ENCODE measurements around the gene ASIC4.

Gene ASIC4, protein sequence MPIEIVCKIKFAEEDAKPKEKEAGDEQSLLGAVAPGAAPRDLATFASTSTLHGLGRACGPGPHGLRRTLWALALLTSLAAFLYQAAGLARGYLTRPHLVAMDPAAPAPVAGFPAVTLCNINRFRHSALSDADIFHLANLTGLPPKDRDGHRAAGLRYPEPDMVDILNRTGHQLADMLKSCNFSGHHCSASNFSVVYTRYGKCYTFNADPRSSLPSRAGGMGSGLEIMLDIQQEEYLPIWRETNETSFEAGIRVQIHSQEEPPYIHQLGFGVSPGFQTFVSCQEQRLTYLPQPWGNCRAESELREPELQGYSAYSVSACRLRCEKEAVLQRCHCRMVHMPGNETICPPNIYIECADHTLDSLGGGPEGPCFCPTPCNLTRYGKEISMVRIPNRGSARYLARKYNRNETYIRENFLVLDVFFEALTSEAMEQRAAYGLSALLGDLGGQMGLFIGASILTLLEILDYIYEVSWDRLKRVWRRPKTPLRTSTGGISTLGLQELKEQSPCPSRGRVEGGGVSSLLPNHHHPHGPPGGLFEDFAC
- 0 to 0.19 (median 0.17) reads per million in 3 donors for total RNA-seq

DNA sequence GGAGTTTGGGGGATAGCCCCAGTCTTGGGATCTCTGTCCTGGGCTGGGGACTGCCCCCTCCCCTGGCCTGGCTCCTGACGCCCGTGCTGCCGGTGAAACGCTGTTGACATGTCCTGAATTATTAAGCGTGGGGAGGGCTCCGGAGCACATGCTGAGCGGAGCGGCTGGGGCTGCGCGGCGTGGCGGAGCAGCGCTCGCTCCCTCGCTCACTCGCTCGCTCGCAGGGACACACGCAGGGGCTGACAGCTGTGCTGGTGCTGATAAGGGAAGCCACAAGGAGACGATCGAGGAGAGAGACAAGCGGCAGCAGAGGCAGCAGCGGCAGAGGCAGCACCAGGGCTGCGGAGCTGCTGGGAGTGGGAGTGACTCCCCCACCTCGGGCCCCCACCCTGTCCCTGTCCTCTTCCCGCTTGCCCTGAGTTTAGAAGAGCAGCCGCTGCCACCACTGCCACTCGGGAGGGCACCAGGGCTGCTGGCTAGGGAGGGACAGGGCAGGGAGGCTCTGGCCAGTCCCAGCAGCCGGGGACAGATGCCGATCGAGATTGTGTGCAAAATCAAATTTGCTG is at the start of gene ASIC4:
Gene ASIC4 (plus strand): TSS at position 287 of the 566 bp plus-strand sequence. CDS start 243 bp downstream, at position 530.
- H3K4me1 ChIP-seq (ENCODE audit: control insufficient read depth, insufficient read depth, low read length, poor library complexity, severe bottlenecking), result peaks cover 9% of the 10 kb centered on the region
- no peak for DNase-seq
- H3K27ac ChIP-seq (ENCODE audit: insufficient read depth, low read length, poor library complexity, severe bottlenecking), result no peak within 1 kb of the TSS
- H3K36me3 ChIP-seq (ENCODE audit: control insufficient read depth, insufficient read depth, low read length), result no peaks in the 10 kb centered on the region
- H3K9me3 ChIP-seq (ENCODE audit: control insufficient read depth, low read length), result no peaks in the 10 kb centered on the region
- H3K4me3 ChIP-seq (ENCODE audit: insufficient read depth, low read depth, low read length, poor library complexity, severe bottlenecking), result no peak within 1 kb of the TSS
- peaks cover 31% of the 10 kb centered on the region for H3K27me3 ChIP-seq (replicated peaks; ENCODE audit: control insufficient read depth, insufficient read depth, low read length, poor library complexity, severe bottlenecking)

DNA sequence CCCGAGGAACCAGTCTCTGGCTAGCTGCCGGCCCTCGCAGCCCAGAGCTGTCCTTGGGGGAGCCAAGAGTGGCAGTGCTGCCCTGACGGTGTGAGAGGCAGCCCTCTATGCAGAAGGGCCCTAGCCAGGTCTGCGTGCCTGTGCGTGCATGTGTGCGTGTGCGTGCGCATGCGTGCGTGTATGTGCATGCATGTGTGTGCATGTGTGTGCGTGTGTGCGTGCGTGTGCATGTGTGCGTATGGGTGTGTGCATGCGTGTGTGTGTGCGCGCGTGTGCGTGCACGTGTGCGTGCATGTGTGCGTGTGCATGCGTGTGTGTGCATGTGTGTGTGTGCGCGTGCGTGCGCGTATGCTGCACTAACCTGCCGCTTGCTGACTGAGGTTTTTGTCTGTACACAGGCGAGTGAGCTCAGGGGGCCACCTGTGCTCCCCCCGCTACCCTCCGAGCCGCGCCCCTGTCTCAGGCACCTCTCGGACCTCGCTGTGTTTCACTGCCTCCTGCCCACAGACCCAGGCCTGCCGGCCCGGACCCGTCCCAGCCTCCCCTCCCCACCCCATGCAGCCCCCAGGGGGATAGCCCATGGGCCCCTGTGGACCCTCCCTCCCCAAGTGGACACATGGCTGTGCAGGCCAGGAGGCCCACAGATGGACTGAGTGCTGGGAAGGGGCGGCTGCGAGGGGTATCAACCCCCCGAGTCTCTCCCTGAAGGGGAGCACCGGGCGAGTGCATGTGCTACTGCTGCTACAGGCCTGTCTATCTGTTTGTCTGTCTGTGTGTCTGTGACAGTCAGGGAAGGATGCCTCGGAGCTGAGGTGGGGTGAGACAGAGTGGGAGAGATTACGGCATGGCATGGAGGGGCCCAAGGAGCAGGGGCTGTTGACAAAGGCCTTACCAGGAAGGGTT is 48.4 kb upstream of the ASIC4 start:
- no peaks in the 10 kb centered on the region for H3K36me3 ChIP-seq (ENCODE audit: control insufficient read depth, insufficient read depth, low read length)
- H3K4me1 ChIP-seq (ENCODE audit: control insufficient read depth, insufficient read depth, low read length, poor library complexity, severe bottlenecking), result no peaks in the 10 kb centered on the region
- DNase-seq, result no peak
- no peaks in the 10 kb centered on the region for H3K9me3 ChIP-seq (ENCODE audit: control insufficient read depth, low read length)
- no peak overlapping the region for H3K4me3 ChIP-seq (ENCODE audit: insufficient read depth, low read depth, low read length, poor library complexity, severe bottlenecking)
- no peak overlapping the region for H3K27ac ChIP-seq (ENCODE audit: insufficient read depth, low read length, poor library complexity, severe bottlenecking)
- H3K27me3 ChIP-seq (replicated peaks; ENCODE audit: control insufficient read depth, insufficient read depth, low read length, poor library complexity, severe bottlenecking), result no peaks in the 10 kb centered on the region

DNA sequence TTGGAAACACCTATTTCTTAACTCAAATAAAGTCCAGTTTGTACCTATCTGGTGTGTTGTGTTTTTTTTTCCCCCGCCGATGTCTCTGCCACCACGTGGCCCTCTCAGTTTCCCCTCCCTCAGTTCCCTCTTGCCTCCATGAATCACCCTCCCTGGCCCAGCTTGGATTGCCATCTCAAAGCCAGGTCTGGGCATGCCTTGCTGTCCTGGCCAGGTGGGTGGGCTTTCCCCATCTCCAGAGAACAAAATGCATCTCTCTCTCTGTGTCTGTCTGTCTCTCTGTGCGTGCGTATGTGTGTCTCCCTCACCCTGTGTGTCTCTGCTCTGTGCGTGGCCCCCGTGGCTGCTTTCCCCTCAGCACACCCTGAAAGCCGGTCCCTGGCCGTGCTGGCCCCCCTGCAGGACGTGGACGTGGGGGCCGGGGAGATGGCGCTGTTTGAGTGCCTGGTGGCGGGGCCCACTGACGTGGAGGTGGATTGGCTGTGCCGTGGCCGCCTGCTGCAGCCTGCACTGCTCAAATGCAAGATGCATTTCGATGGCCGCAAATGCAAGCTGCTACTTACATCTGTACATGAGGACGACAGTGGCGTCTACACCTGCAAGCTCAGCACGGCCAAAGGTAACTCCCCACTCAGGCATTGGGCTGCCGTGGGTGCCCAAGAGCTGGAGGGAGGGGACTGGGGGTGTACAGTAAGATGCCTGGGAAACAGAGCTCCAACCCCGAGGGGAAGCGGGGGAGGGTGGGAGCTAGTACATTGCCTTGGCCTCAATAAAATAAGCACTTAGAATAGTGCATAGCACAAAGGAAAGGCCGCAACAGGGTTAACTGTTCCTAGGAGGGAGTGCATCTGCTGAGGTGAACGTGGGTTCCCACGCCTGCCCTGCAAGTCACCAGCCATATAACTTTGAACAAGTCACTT is 47.2 kb upstream of the ASIC4 start:
- H3K4me3 ChIP-seq (ENCODE audit: insufficient read depth, low read depth, low read length, poor library complexity, severe bottlenecking), result no peak overlapping the region
- H3K9me3 ChIP-seq (ENCODE audit: control insufficient read depth, low read length), result no peaks in the 10 kb centered on the region
- H3K36me3 ChIP-seq (ENCODE audit: control insufficient read depth, insufficient read depth, low read length), result no peaks in the 10 kb centered on the region
- no peaks in the 10 kb centered on the region for H3K27me3 ChIP-seq (replicated peaks; ENCODE audit: control insufficient read depth, insufficient read depth, low read length, poor library complexity, severe bottlenecking)
- no peaks in the 10 kb centered on the region for H3K4me1 ChIP-seq (ENCODE audit: control insufficient read depth, insufficient read depth, low read length, poor library complexity, severe bottlenecking)
- no peak overlapping the region for H3K27ac ChIP-seq (ENCODE audit: insufficient read depth, low read length, poor library complexity, severe bottlenecking)
- DNase-seq, result no peak

DNA sequence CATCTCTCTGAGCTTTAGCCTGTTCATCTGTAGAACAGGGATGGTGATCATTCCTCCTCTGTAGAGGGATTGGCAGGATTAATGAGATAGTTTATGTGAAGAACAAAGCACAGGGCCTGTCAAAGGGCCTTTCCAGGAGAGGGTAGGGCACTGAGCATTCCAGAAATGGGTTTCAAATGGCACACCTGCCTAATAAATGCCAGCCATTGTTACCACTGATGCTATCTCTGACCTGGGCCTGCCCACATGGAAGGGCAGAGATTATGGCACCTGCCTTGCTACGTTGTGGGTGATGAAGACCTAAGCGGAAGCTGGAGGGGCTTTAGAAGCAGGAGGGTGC is 46.6 kb upstream of the ASIC4 start:
- no peak for DNase-seq
- Histone ChIP-seq H3K27me3 (replicated peaks; ENCODE audit: control insufficient read depth, insufficient read depth, low read length, poor library complexity, severe bottlenecking) (no peaks in the 10 kb centered on the region), H3K4me3 (ENCODE audit: insufficient read depth, low read depth, low read length, poor library complexity, severe bottlenecking) (no peak overlapping the region), H3K9me3 (ENCODE audit: control insufficient read depth, low read length) (no peaks in the 10 kb centered on the region), H3K27ac (ENCODE audit: insufficient read depth, low read length, poor library complexity, severe bottlenecking) (no peak overlapping the region), H3K36me3 (ENCODE audit: control insufficient read depth, insufficient read depth, low read length) (no peaks in the 10 kb centered on the region), H3K4me1 (ENCODE audit: control insufficient read depth, insufficient read depth, low read length, poor library complexity, severe bottlenecking) (no peaks in the 10 kb centered on the region)

DNA sequence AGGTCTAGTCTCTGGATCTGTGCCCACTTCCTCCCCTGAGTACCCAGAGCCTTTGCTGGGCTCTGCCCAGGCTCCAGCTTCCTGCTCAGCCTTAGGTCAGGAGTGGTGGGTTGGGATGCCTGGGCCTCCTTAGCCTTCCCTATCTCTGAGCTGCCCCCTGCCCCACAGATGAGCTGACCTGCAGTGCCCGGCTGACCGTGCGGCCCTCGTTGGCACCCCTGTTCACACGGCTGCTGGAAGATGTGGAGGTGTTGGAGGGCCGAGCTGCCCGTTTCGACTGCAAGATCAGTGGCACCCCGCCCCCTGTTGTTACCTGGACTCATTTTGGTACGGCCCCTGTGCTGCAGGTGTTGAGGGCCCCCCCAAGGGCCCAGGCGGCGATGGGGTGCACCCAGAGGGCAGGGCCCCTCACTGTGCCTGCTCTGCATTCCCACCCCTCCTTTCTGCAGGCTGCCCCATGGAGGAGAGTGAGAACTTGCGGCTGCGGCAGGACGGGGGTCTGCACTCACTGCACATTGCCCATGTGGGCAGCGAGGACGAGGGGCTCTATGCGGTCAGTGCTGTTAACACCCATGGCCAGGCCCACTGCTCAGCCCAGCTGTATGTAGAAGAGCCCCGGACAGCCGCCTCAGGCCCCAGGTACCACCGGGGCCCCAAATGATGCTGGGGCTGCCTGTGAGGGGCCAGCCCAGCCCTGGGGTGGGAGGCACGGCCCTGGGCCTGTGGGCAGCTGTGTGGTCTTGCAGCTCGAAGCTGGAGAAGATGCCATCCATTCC is 45.7 kb upstream of the ASIC4 start:
- H3K36me3 ChIP-seq (ENCODE audit: control insufficient read depth, insufficient read depth, low read length), result no peaks in the 10 kb centered on the region
- H3K4me1 ChIP-seq (ENCODE audit: control insufficient read depth, insufficient read depth, low read length, poor library complexity, severe bottlenecking), result no peaks in the 10 kb centered on the region
- no peaks in the 10 kb centered on the region for H3K9me3 ChIP-seq (ENCODE audit: control insufficient read depth, low read length)
- H3K27me3 ChIP-seq (replicated peaks; ENCODE audit: control insufficient read depth, insufficient read depth, low read length, poor library complexity, severe bottlenecking), result no peaks in the 10 kb centered on the region
- H3K27ac ChIP-seq (ENCODE audit: insufficient read depth, low read length, poor library complexity, severe bottlenecking), result no peak overlapping the region
- no peak overlapping the region for H3K4me3 ChIP-seq (ENCODE audit: insufficient read depth, low read depth, low read length, poor library complexity, severe bottlenecking)
- DNase-seq, result no peak

DNA sequence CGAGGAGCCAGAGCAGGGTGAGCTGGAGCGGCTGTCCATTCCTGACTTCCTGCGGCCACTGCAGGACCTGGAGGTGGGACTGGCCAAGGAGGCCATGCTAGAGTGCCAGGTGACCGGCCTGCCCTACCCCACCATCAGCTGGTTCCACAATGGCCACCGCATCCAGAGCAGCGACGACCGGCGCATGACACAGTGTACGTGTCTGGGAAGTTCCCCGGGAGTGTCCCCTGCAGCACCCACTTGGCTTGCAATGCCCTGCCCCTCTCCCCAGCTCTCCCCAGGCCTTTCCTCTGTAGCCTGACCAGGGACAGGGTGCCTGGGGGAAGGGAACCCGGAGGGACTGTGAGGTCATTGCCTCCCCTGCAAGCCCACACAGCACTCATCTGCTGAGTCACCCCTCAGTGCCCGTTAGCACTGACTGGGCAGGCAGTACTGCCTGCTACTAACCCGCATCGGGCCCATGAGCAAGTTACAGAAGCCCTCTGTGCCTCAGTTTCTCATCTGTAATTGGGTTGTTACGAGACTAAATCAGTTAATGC is 45.0 kb upstream of the ASIC4 start:
- Histone ChIP-seq H3K36me3 (ENCODE audit: control insufficient read depth, insufficient read depth, low read length) (no peaks in the 10 kb centered on the region), H3K27ac (ENCODE audit: insufficient read depth, low read length, poor library complexity, severe bottlenecking) (no peak overlapping the region), H3K4me3 (ENCODE audit: insufficient read depth, low read depth, low read length, poor library complexity, severe bottlenecking) (no peak overlapping the region), H3K27me3 (replicated peaks; ENCODE audit: control insufficient read depth, insufficient read depth, low read length, poor library complexity, severe bottlenecking) (no peaks in the 10 kb centered on the region), H3K4me1 (ENCODE audit: control insufficient read depth, insufficient read depth, low read length, poor library complexity, severe bottlenecking) (no peaks in the 10 kb centered on the region), H3K9me3 (ENCODE audit: control insufficient read depth, low read length) (no peaks in the 10 kb centered on the region)
- DNase-seq, result no peak

DNA sequence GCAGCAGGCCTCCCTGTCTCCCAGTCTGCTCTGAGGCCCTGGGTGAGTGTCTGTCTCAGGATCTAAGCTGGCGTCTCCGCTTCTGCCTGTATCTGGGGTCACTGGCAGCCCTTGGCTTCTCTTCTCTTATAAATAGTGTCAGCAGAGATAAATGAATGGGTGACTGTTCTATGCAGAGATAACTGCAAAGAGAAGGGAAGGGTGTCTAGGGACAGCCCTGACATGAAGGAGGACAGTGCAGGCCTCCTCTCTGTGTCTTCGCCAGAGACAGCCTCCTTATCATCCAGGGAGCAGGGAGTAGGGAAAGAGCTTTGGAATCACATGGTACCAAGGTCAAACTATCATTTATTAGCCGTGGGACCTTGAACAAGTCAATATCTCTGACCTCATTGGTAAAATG is 43.9 kb upstream of the ASIC4 start:
- Histone ChIP-seq H3K27me3 (replicated peaks; ENCODE audit: control insufficient read depth, insufficient read depth, low read length, poor library complexity, severe bottlenecking) (no peaks in the 10 kb centered on the region), H3K9me3 (ENCODE audit: control insufficient read depth, low read length) (no peaks in the 10 kb centered on the region), H3K27ac (ENCODE audit: insufficient read depth, low read length, poor library complexity, severe bottlenecking) (no peak overlapping the region), H3K36me3 (ENCODE audit: control insufficient read depth, insufficient read depth, low read length) (no peaks in the 10 kb centered on the region), H3K4me3 (ENCODE audit: insufficient read depth, low read depth, low read length, poor library complexity, severe bottlenecking) (no peak overlapping the region), H3K4me1 (ENCODE audit: control insufficient read depth, insufficient read depth, low read length, poor library complexity, severe bottlenecking) (no peaks in the 10 kb centered on the region)
- DNase-seq, result no peak

DNA sequence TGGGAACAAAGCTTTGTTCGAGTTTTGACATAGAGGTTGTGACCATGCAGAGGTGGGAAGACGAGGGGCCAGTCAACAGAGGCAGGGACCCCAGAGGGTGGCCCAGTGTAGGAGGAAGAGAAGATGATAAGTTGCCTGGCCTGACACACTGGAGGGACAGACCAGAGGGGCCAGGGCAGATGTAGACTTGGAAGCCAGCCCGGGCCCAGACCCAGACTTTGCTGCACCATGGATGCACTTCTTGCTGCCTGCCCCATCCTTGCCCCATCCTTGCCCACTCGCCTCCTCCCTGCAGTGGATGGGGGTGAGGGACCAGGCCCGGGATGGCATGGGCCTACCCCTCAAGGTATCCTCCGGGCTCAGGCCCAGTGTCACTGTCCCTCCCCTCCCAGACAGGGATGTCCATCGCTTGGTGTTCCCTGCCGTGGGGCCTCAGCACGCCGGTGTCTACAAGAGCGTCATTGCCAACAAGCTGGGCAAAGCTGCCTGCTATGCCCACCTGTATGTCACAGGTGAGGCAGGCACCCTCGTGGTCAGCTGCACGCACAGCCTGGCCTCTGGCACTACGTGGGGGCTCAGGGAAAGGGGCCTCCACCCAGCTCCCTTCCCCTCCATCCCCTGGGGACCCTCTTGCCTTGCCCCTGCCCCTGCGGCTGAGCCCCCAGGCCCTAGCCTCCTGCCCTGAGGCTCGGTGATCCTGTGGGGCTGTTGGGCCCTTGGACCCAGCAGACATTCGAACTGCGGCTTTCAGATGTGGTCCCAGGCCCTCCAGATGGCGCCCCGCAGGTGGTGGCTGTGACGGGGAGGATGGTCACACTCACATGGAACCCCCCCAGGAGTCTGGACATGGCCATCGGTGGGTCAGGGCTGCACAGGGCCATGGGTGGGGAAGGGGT is 42.6 kb upstream of the ASIC4 start:
- no peaks in the 10 kb centered on the region for H3K9me3 ChIP-seq (ENCODE audit: control insufficient read depth, low read length)
- H3K27me3 ChIP-seq (replicated peaks; ENCODE audit: control insufficient read depth, insufficient read depth, low read length, poor library complexity, severe bottlenecking), result no peaks in the 10 kb centered on the region
- DNase-seq, result no peak
- no peak overlapping the region for H3K4me3 ChIP-seq (ENCODE audit: insufficient read depth, low read depth, low read length, poor library complexity, severe bottlenecking)
- no peaks in the 10 kb centered on the region for H3K36me3 ChIP-seq (ENCODE audit: control insufficient read depth, insufficient read depth, low read length)
- H3K4me1 ChIP-seq (ENCODE audit: control insufficient read depth, insufficient read depth, low read length, poor library complexity, severe bottlenecking), result peaks cover 3% of the 10 kb centered on the region
- H3K27ac ChIP-seq (ENCODE audit: insufficient read depth, low read length, poor library complexity, severe bottlenecking), result no peak overlapping the region
